A673 (cell line): ENCODE data around the gene ZMAT3.

Source experiments
- CTCF ChIP-seq: fragments of 300-800, 200-600 bp; sonication (generic); conservative IDR thresholded peaks from 2 replicates; pipeline ENCODE4 v1.5.1; 2017; ENCODE audit warnings: low read depth, mild to moderate bottlenecking, antibody characterized with exemption, low read length, moderate library complexity, mixed read lengths
- EZH2 ChIP-seq: fragments of 200-600 bp; sonication (generic); IDR thresholded peaks from 2 replicates; pipeline ENCODE4 v1.6.1; 2017; ENCODE audit warnings: borderline replicate concordance, low read depth, mild to moderate bottlenecking, mixed read lengths, antibody characterized with exemption, low read length; ENCODE audit not compliant: poor library complexity, severe bottlenecking

DNA sequence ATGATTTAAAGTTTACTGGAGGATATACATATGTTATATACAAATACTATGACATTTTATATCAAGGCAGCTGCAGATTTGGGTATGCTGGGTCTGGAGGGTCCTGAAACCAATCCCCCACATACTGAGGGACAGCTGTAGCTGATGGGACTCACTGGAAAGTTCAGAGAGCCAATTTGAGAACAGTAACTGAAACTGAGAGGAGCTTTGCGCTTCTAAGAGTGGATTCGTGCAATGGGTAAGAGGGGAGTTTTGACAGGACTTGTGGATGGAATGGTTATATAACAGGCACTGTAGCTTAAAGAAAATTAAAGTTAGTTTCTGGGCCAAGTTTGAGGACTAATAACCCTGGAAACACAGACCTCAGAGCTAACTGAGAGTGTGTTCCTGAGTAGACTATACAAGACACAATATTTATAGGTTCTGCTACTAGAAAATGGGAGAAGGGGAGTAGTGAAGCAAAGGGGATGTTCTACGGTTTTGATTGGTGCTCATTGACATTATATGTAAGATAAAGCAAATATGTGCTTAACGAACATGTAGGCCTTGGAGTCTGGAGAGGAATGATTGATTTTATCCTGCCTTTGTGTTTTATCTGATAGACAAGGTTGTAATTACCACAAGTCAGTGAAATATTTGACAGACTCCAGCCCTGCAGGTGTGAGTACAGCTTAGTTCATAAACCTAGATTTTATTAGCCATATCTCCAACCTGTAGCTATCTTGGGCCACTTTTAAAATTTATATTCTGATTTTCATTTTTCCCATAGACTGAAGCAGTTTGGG, 4.8 kb upstream of the ZMAT3 start:
- no peak for TF ChIP-seq EZH2
- no peak for TF ChIP-seq CTCF
